Measurements from ENCODE around the gene SGPP2. TPM values are rescaled to one million over a fixed set of nuclear protein-coding genes. Genes with fewer than 3 reads are reported as not detected.
"Not testable (repeated sequence)": the region's sequence is repeated elsewhere in the genome, so short reads cannot be mapped to it uniquely, and the experiment has no call there.

SGPP2 gene
- total and polyA plus RNA-seq, 4 donors = 0.10 to 1.6 (median 0.54) TPM; not detected in 1

- ATAC-seq (ENCODE audit: low FRiP score) = no peak
- no peak for DNase-seq
- Histone ChIP-seq H3K4me3 (ENCODE audit: low read length in 2 of 2) (no peak overlapping the region), H3K36me3 (ENCODE audit: control insufficient read depth in 1 of 2, insufficient read depth in 2 of 2, low read length in 1 of 2) (no peaks in the 10 kb centered on the region), H3K27me3 (ENCODE audit: control insufficient read depth in 1 of 2, insufficient read depth in 2 of 2, low read length in 1 of 2) (no peaks in the 10 kb centered on the region), H3K9me3 (ENCODE audit: control insufficient read depth, low read length) (no peaks in the 10 kb centered on the region), H3K27ac (ENCODE audit: low read depth in 1 of 2, low read length in 2 of 2) (no peak overlapping the region), H3K4me1 (ENCODE audit: control insufficient read depth in 1 of 2, insufficient read depth in 2 of 2, low read length in 2 of 2) (no peaks in the 10 kb centered on the region)
- intact Hi-C loops (cut with DNase I) = no loop called here
- 50 to 58% methylated on average over 9 of the region's 9 CpGs for WGBS, 2 donors
Observed at GRCh38 chr2:222433332-222434173, 9.2 kb downstream of the SGPP2 start.

GRCh38 chr2:222434204-222434603 lies 9.9 kb downstream of the SGPP2 start:
- Histone ChIP-seq H3K4me3 (ENCODE audit: low read length in 2 of 2) (no peak overlapping the region), H3K36me3 (ENCODE audit: control insufficient read depth in 1 of 2, insufficient read depth in 2 of 2, low read length in 1 of 2) (no peaks in the 10 kb centered on the region), H3K4me1 (ENCODE audit: control insufficient read depth in 1 of 2, insufficient read depth in 2 of 2, low read length in 2 of 2) (no peaks in the 10 kb centered on the region), H3K27me3 (ENCODE audit: control insufficient read depth in 1 of 2, insufficient read depth in 2 of 2, low read length in 1 of 2) (no peaks in the 10 kb centered on the region), H3K9me3 (ENCODE audit: control insufficient read depth, low read length) (no peaks in the 10 kb centered on the region), H3K27ac (ENCODE audit: low read depth in 1 of 2, low read length in 2 of 2) (no peak overlapping the region)
- ATAC-seq (ENCODE audit: low FRiP score) = no peak
- 80 to 82% methylated on average over 4 of the region's 4 CpGs for WGBS, 2 donors
- DNase-seq = no peak
- intact Hi-C loops (cut with DNase I) = no loop called here

GRCh38 chr2:222435400-222436039 lies 11.2 kb downstream of the SGPP2 start:
- WGBS, 2 donors = 83 to 84% methylated on average over 6 of the region's 6 CpGs
- H3K27ac ChIP-seq (ENCODE audit: low read depth in 1 of 2, low read length in 2 of 2); H3K4me1 ChIP-seq (ENCODE audit: control insufficient read depth in 1 of 2, insufficient read depth in 2 of 2, low read length in 2 of 2); H3K36me3 ChIP-seq (ENCODE audit: control insufficient read depth in 1 of 2, insufficient read depth in 2 of 2, low read length in 1 of 2); ATAC-seq (ENCODE audit: low FRiP score); H3K27me3 ChIP-seq (ENCODE audit: control insufficient read depth in 1 of 2, insufficient read depth in 2 of 2, low read length in 1 of 2); H3K4me3 ChIP-seq (ENCODE audit: low read length in 2 of 2); DNase-seq; H3K9me3 ChIP-seq (ENCODE audit: control insufficient read depth, low read length); intact Hi-C loops (cut with DNase I): not testable (repeated sequence)

GRCh38 chr2:222436040-222436413 lies 11.7 kb downstream of the SGPP2 start:
- Histone ChIP-seq H3K9me3 (ENCODE audit: control insufficient read depth, low read length) (no peaks in the 10 kb centered on the region), H3K27ac (ENCODE audit: low read depth in 1 of 2, low read length in 2 of 2) (no peak overlapping the region), H3K4me3 (ENCODE audit: low read length in 2 of 2) (no peak overlapping the region), H3K27me3 (ENCODE audit: control insufficient read depth in 1 of 2, insufficient read depth in 2 of 2, low read length in 1 of 2) (no peaks in the 10 kb centered on the region), H3K36me3 (ENCODE audit: control insufficient read depth in 1 of 2, insufficient read depth in 2 of 2, low read length in 1 of 2) (no peaks in the 10 kb centered on the region), H3K4me1 (ENCODE audit: control insufficient read depth in 1 of 2, insufficient read depth in 2 of 2, low read length in 2 of 2) (no peaks in the 10 kb centered on the region)
- intact Hi-C loops (cut with DNase I) = no loop called here
- ATAC-seq (ENCODE audit: low FRiP score) (no peak), DNase-seq (no peak)
- WGBS, 2 donors = 77 to 81% methylated on average over 2 of the region's 2 CpGs

- H3K27me3 ChIP-seq (ENCODE audit: control insufficient read depth in 1 of 2, insufficient read depth in 2 of 2, low read length in 1 of 2) = no peaks in the 10 kb centered on the region
- no peak overlapping the region for H3K27ac ChIP-seq (ENCODE audit: low read depth in 1 of 2, low read length in 2 of 2)
- ATAC-seq (ENCODE audit: low FRiP score) (no peak), DNase-seq (no peak)
- H3K9me3 ChIP-seq (ENCODE audit: control insufficient read depth, low read length) = no peaks in the 10 kb centered on the region
- no peaks in the 10 kb centered on the region for H3K36me3 ChIP-seq (ENCODE audit: control insufficient read depth in 1 of 2, insufficient read depth in 2 of 2, low read length in 1 of 2)
- intact Hi-C loops (cut with DNase I) = no loop called here
- 87 to 91% methylated on average over 1 of the region's 1 CpG for WGBS, 2 donors
- no peak overlapping the region for H3K4me3 ChIP-seq (ENCODE audit: low read length in 2 of 2)
- no peaks in the 10 kb centered on the region for H3K4me1 ChIP-seq (ENCODE audit: control insufficient read depth in 1 of 2, insufficient read depth in 2 of 2, low read length in 2 of 2)
Observed at GRCh38 chr2:222439692-222440091, 15.3 kb downstream of the SGPP2 start.

- Histone ChIP-seq H3K4me3 (ENCODE audit: low read length in 2 of 2) (no peak overlapping the region), H3K36me3 (ENCODE audit: control insufficient read depth in 1 of 2, insufficient read depth in 2 of 2, low read length in 1 of 2) (no peaks in the 10 kb centered on the region), H3K27ac (ENCODE audit: low read depth in 1 of 2, low read length in 2 of 2) (no peak overlapping the region), H3K9me3 (ENCODE audit: control insufficient read depth, low read length) (no peaks in the 10 kb centered on the region), H3K4me1 (ENCODE audit: control insufficient read depth in 1 of 2, insufficient read depth in 2 of 2, low read length in 2 of 2) (no peaks in the 10 kb centered on the region), H3K27me3 (ENCODE audit: control insufficient read depth in 1 of 2, insufficient read depth in 2 of 2, low read length in 1 of 2) (no peaks in the 10 kb centered on the region)
- no peak for ATAC-seq (ENCODE audit: low FRiP score)
- no peak for DNase-seq
- intact Hi-C loops (cut with DNase I) = no loop called here
- 15 to 23% methylated on average over 4 of the region's 4 CpGs for WGBS, 2 donors
Observed at GRCh38 chr2:222440673-222441422, 16.5 kb downstream of the SGPP2 start.

- intact Hi-C loops (cut with DNase I) = no loop called here
Observed at GRCh38 chr2:222442665-222443064, 18.3 kb downstream of the SGPP2 start.

GRCh38 chr2:222445227-222445626 lies 20.9 kb downstream of the SGPP2 start:
- ATAC-seq (ENCODE audit: low FRiP score) (no peak), DNase-seq (no peak)
- Histone ChIP-seq H3K36me3 (ENCODE audit: control insufficient read depth in 1 of 2, insufficient read depth in 2 of 2, low read length in 1 of 2) (no peaks in the 10 kb centered on the region), H3K4me3 (ENCODE audit: low read length in 2 of 2) (no peak overlapping the region), H3K4me1 (ENCODE audit: control insufficient read depth in 1 of 2, insufficient read depth in 2 of 2, low read length in 2 of 2) (peaks cover 0 to 2% of the 10 kb centered on the region in 2 donors), H3K27ac (ENCODE audit: low read depth in 1 of 2, low read length in 2 of 2) (no peak overlapping the region), H3K9me3 (ENCODE audit: control insufficient read depth, low read length) (no peaks in the 10 kb centered on the region), H3K27me3 (ENCODE audit: control insufficient read depth in 1 of 2, insufficient read depth in 2 of 2, low read length in 1 of 2) (no peaks in the 10 kb centered on the region)
- intact Hi-C loops (cut with DNase I) = no loop called here
- 81 to 82% methylated on average over 1 of the region's 1 CpG for WGBS, 2 donors

More at GRCh38 chr2:222442665-222443064, 18.3 kb downstream of the SGPP2 start:
- H3K4me1 ChIP-seq (ENCODE audit: control insufficient read depth in 1 of 2, insufficient read depth in 2 of 2, low read length in 2 of 2) = no peaks in the 10 kb centered on the region
- no peak for DNase-seq
- H3K4me3 ChIP-seq (ENCODE audit: low read length in 2 of 2) = no peak overlapping the region
- WGBS, 2 donors = 17 to 49% methylated on average over 5 of the region's 5 CpGs
- H3K36me3 ChIP-seq (ENCODE audit: control insufficient read depth in 1 of 2, insufficient read depth in 2 of 2, low read length in 1 of 2) = no peaks in the 10 kb centered on the region
- H3K27me3 ChIP-seq (ENCODE audit: control insufficient read depth in 1 of 2, insufficient read depth in 2 of 2, low read length in 1 of 2) = no peaks in the 10 kb centered on the region
- ATAC-seq (ENCODE audit: low FRiP score) = no peak
- H3K27ac ChIP-seq (ENCODE audit: low read depth in 1 of 2, low read length in 2 of 2) = no peak overlapping the region
- no peaks in the 10 kb centered on the region for H3K9me3 ChIP-seq (ENCODE audit: control insufficient read depth, low read length)

Data from aorta (tissue), 5 donors.